Neural crest cell (in vitro differentiated cells): ENCODE measurements around the gene JARID2. TPM values are rescaled to one million over a fixed set of nuclear protein-coding genes. Genes with fewer than 3 reads are reported as not detected.

Experiments
- DNase-seq: peaks from one replicate; pipeline ENCODE4 v3.0.0; 2021; ENCODE audit warnings: low read depth, mixed read lengths, low spot score
- H3K27ac Mint-ChIP-seq: one replicate; pipeline ENCODE4 v1.8.0; 2021; ENCODE audit warnings: mild to moderate bottlenecking, mixed read lengths; ENCODE audit not compliant: unreplicated experiment
- H3K27me3 Mint-ChIP-seq: 2 replicates; pipeline ENCODE4 v1.8.0; 2021; ENCODE audit warnings: low read depth, mild to moderate bottlenecking, mixed read lengths
- H3K36me3 Mint-ChIP-seq: 2 replicates; pipeline ENCODE4 v1.8.0; 2021; ENCODE audit warnings: low read depth, mild to moderate bottlenecking, mixed read lengths
- H3K4me1 Mint-ChIP-seq: 2 replicates; pipeline ENCODE4 v1.8.0; 2021; ENCODE audit warnings: mixed read lengths
- H3K4me3 Mint-ChIP-seq: one replicate; pipeline ENCODE4 v1.8.0; 2021; ENCODE audit warnings: mild to moderate bottlenecking, mixed read lengths
- H3K9me3 Mint-ChIP-seq: 2 replicates; pipeline ENCODE4 v1.8.0; 2021; ENCODE audit warnings: mixed read lengths
- CTCF ChIP-seq: fragments of 200-600 bp; sonication (generic); conservative IDR thresholded peaks from 2 replicates; pipeline ENCODE4 v1.5.0; 2021; ENCODE audit warnings: antibody characterized with exemption, mild to moderate bottlenecking
- total RNA-seq: library from RNA; stranded (reverse); gene quantifications from 2 replicates; pipeline ENCODE4 v1.2.1, GENCODE V29; 2021

The JARID2 gene
- total RNA-seq, 1 donor from 2014 or later = 33.9 TPM

GRCh38 chr6:15232836-15233510 is 12.9 kb upstream of the JARID2 start:
- no peaks in the 10 kb centered on the region for H3K9me3 Mint-ChIP-seq
- no peak overlapping the region for H3K27ac Mint-ChIP-seq
- H3K4me3 Mint-ChIP-seq = no peak overlapping the region
- TF ChIP-seq CTCF = no peak
- DNase-seq = no peak
- peaks cover under 1% of the 10 kb centered on the region for H3K4me1 Mint-ChIP-seq
- H3K36me3 Mint-ChIP-seq = no peaks in the 10 kb centered on the region
- no peaks in the 10 kb centered on the region for H3K27me3 Mint-ChIP-seq

- Mint-ChIP-seq H3K36me3 (no peaks in the 10 kb centered on the region), H3K4me3 (no peak overlapping the region)
- TF ChIP-seq CTCF = no peak
Measured at GRCh38 chr6:15234068-15234758, 11.7 kb upstream of the JARID2 start.

GRCh38 chr6:15239616-15240364 is 6.1 kb upstream of the JARID2 start:
- no peak overlapping the region for H3K4me3 Mint-ChIP-seq
- H3K4me1 Mint-ChIP-seq = peaks cover 22% of the 10 kb centered on the region
- no peak for TF ChIP-seq CTCF
- H3K27ac Mint-ChIP-seq = no peak overlapping the region
- H3K27me3 Mint-ChIP-seq = peaks cover 6% of the 10 kb centered on the region
- no peaks in the 10 kb centered on the region for H3K36me3 Mint-ChIP-seq
- no peak for DNase-seq
- H3K9me3 Mint-ChIP-seq = no peaks in the 10 kb centered on the region

More at GRCh38 chr6:15234068-15234758, 11.7 kb upstream of the JARID2 start:
- Mint-ChIP-seq H3K27ac (no peak overlapping the region), H3K9me3 (no peaks in the 10 kb centered on the region), H3K4me1 (no peaks in the 10 kb centered on the region), H3K27me3 (no peaks in the 10 kb centered on the region)
- DNase-seq = no peak

GRCh38 chr6:15242503-15242902 is 3.4 kb upstream of the JARID2 start:
- Mint-ChIP-seq H3K4me1 (peaks cover 29% of the 10 kb centered on the region), H3K27me3 (peaks cover 6% of the 10 kb centered on the region), H3K36me3 (no peaks in the 10 kb centered on the region), H3K4me3 (peak overlapping the region; percentile 90), H3K27ac (no peak overlapping the region), H3K9me3 (no peaks in the 10 kb centered on the region)
- no peak for DNase-seq
- TF ChIP-seq CTCF = no peak

GRCh38 chr6:15242937-15243614 is 2.8 kb upstream of the JARID2 start:
- Mint-ChIP-seq H3K27ac (no peak overlapping the region), H3K4me1 (peaks cover 29% of the 10 kb centered on the region)
- DNase-seq = no peak

More at GRCh38 chr6:15242937-15243614, 2.8 kb upstream of the JARID2 start:
- H3K36me3 Mint-ChIP-seq = no peaks in the 10 kb centered on the region
- peak overlapping the region; percentile 90 for H3K4me3 Mint-ChIP-seq
- H3K9me3 Mint-ChIP-seq = no peaks in the 10 kb centered on the region
- no peak for TF ChIP-seq CTCF
- H3K27me3 Mint-ChIP-seq = peaks cover 6% of the 10 kb centered on the region
